Mammary epithelial cell (primary cell): ENCODE results near the gene PLEKHG2.

Experiments
- CTCF ChIP-seq, 2 donors: IDR thresholded peaks in 1 of 2; conservative IDR thresholded peaks in 1 of 2; 2 replicates each; pipeline ENCODE4 v1.5.1; 2011 to 2012; ENCODE audit warnings: inconsistent platforms in 2 of 2, low read length in 2 of 2, mild to moderate bottlenecking in 2 of 2, control low read depth in 1 of 2, low read depth in 1 of 2; ENCODE audit not compliant: insufficient read depth in 1 of 2; ENCODE audit errors: extremely low read depth in 1 of 2
- EZH2 ChIP-seq: IDR thresholded peaks from 2 replicates; pipeline ENCODE4 v1.6.1; 2012; ENCODE audit warnings: low read length, inconsistent platforms, borderline replicate concordance

- TF ChIP-seq CTCF (conservative IDR thresholded peaks at IDR 0.05 in 1 of 2, IDR thresholded peaks at IDR 0.05 in 1 of 2; ENCODE audit: extremely low read depth in 1 of 2, insufficient read depth in 1 of 2, low read depth in 1 of 2, low read length in 2 of 2) (no peak), EZH2 (no peak)
Observed at GRCh38 chr19:39382991-39383828, 29.3 kb upstream of the PLEKHG2 start.
